CD14-positive monocyte (primary cell): ENCODE data around the gene DIAPH2. TPM values are rescaled to one million over a fixed set of nuclear protein-coding genes. Genes with fewer than 3 reads are reported as not detected.

Experiments used
- DNase-seq, 3 donors: peaks; one replicate each; pipeline ENCODE4 v3.0.0-alpha.2; 2011 to 2022
- H2AFZ ChIP-seq: 2 replicates; pipeline ENCODE4 v1.6.0; 2012; ENCODE audit warnings: mild to moderate bottlenecking, low read depth, low read length, inconsistent platforms; ENCODE audit not compliant: insufficient read depth, poor library complexity, severe bottlenecking
- H3K27ac ChIP-seq, 2 donors: 1 replicate in 1 of 2; 2 replicates in 1 of 2; pipeline ENCODE4 v1.5.1; 2012 to 2013; ENCODE audit warnings: low read length in 2 of 2, control low read depth in 1 of 2, inconsistent platforms in 1 of 2, low read depth in 1 of 2, mild to moderate bottlenecking in 1 of 2
- H3K27me3 ChIP-seq, 2 donors: one replicate each; pipeline versions ENCODE4 v1.6.0 to v1.6.1; 2011 to 2013; ENCODE audit warnings: low read length in 2 of 2; ENCODE audit not compliant: control insufficient read depth in 2 of 2, insufficient read depth in 2 of 2
- H3K36me3 ChIP-seq, 2 donors: replicated peaks in 1 of 2; 1 replicate in 1 of 2; 2 replicates in 1 of 2; pipeline versions ENCODE4 v1.5.1 to v1.6.1; 2012 to 2013; ENCODE audit warnings: low read length in 2 of 2, control low read depth in 1 of 2, inconsistent platforms in 1 of 2, mild to moderate bottlenecking in 1 of 2; ENCODE audit not compliant: insufficient read depth in 2 of 2, control insufficient read depth in 1 of 2
- H3K4me1 ChIP-seq, 2 donors: 1 replicate in 1 of 2; 2 replicates in 1 of 2; pipeline versions ENCODE4 v1.5.1 to v1.6.1; 2012 to 2013; ENCODE audit warnings: low read length in 2 of 2, control low read depth in 1 of 2, inconsistent platforms in 1 of 2, mild to moderate bottlenecking in 1 of 2, moderate library complexity in 1 of 2; ENCODE audit not compliant: insufficient read depth in 2 of 2, control insufficient read depth in 1 of 2
- H3K4me2 ChIP-seq: replicated peaks from 2 replicates; pipeline ENCODE3; 2012; ENCODE audit warnings: low read length, moderate library complexity, mild to moderate bottlenecking; ENCODE audit not compliant: poor library complexity, severe bottlenecking; ENCODE audit errors: extremely low read depth
- H3K4me3 ChIP-seq, 3 experiments: fragments of 200-600 bp in 1 of 3; sonication (generic) in 1 of 3; replicated peaks in 1 of 3; 1 replicate in 2 of 3; 2 replicates in 1 of 3; pipeline ENCODE4 v1.5.1; 2011 to 2013; ENCODE audit warnings: low read length in 3 of 3, mild to moderate bottlenecking in 3 of 3, control low read depth in 2 of 3, low read depth in 2 of 3, inconsistent platforms in 1 of 3, moderate library complexity in 1 of 3
- H3K79me2 ChIP-seq: 2 replicates; pipeline ENCODE4 v1.6.0; 2012; ENCODE audit warnings: mild to moderate bottlenecking, control low read depth, inconsistent platforms, low read length, moderate library complexity; ENCODE audit not compliant: insufficient read depth
- H3K9ac ChIP-seq: 2 replicates; pipeline ENCODE4 v1.6.0; 2017; ENCODE audit warnings: low read length, mild to moderate bottlenecking; ENCODE audit not compliant: insufficient read depth, poor library complexity, severe bottlenecking
- H3K9me3 ChIP-seq, 2 donors: replicated peaks in 1 of 2; 1 replicate in 1 of 2; 2 replicates in 1 of 2; pipeline versions ENCODE4 v1.5.1 to v1.6.1; 2012 to 2013; ENCODE audit warnings: low read length in 2 of 2, control low read depth in 1 of 2; ENCODE audit not compliant: control insufficient read depth in 1 of 2, insufficient read depth in 1 of 2
- H4K20me1 ChIP-seq: 2 replicates; pipeline ENCODE4 v1.6.0; 2012; ENCODE audit warnings: mild to moderate bottlenecking, low read length, control low read depth, moderate library complexity; ENCODE audit not compliant: insufficient read depth
- H3K27ac Mint-ChIP-seq, 7 donors: one replicate each; pipeline ENCODE4 v1.8.0; 2020; ENCODE audit warnings: mild to moderate bottlenecking in 7 of 7, mixed read lengths in 7 of 7, moderate library complexity in 6 of 7, inconsistent platforms in 2 of 7
- H3K27me3 Mint-ChIP-seq, 3 donors: one replicate each; pipeline ENCODE4 v1.8.0; 2021 to 2022; ENCODE audit warnings: low read depth in 3 of 3, mild to moderate bottlenecking in 3 of 3, mixed read lengths in 3 of 3, moderate library complexity in 3 of 3, inconsistent platforms in 1 of 3
- H3K36me3 Mint-ChIP-seq, 2 donors: one replicate each; pipeline ENCODE4 v1.8.0; 2020; ENCODE audit warnings: mixed read lengths in 2 of 2, inconsistent platforms in 1 of 2, mild to moderate bottlenecking in 1 of 2
- H3K4me1 Mint-ChIP-seq: one replicate; pipeline ENCODE4 v1.8.0; 2020; ENCODE audit warnings: mild to moderate bottlenecking, mixed read lengths
- H3K4me3 Mint-ChIP-seq, 2 donors: one replicate each; pipeline ENCODE4 v1.8.0; 2020; ENCODE audit warnings: mild to moderate bottlenecking in 2 of 2, mixed read lengths in 2 of 2, moderate library complexity in 1 of 2
- H3K9me3 Mint-ChIP-seq, 7 donors: one replicate each; pipeline ENCODE4 v1.8.0; 2020 to 2022; ENCODE audit warnings: mixed read lengths in 7 of 7, mild to moderate bottlenecking in 6 of 7, moderate library complexity in 6 of 7, inconsistent platforms in 2 of 7
- CTCF ChIP-seq: fragments of 200-600 bp; IDR thresholded peaks from one replicate; pipeline ENCODE4 v1.8.0; 2022; ENCODE audit warnings: antibody characterized with exemption, mild to moderate bottlenecking
- WGBS: methylation state at CpG from one replicate; pipeline ENCODE4 v1.1.5; 2013; ENCODE audit warnings: missing lambda C conversion rate; ENCODE audit not compliant: insufficient coverage; 5-methylcytosine and 5-hydroxymethylcytosine counted together
- intact Hi-C, 2 donors: fragments of 100-400 bp; cut with micrococcal nuclease; formaldehyde crosslinking; loops; one replicate each; pipeline versions ENCODE4 v1.15.0 to v1.15.1; 2023
- polyA plus RNA-seq, 3 donors: library from polyadenylated mRNA; depleted of rRNA in 1 of 3; unstranded in 2 of 3; stranded (reverse) in 1 of 3; fragments of 300-500 nt in 2 of 3; fragments of >200 nt in 1 of 3; fragmentation: Illumina TruSeq in 2 of 3; gene quantifications; 1 replicate in 2 of 3; 2 replicates in 1 of 3; pipeline ENCODE4 v1.2.3, GENCODE V29; 2012 to 2021

Gene DIAPH2
- polyA plus RNA-seq, 3 donors, result 9.5 to 20.5 (median 11.4) TPM

- no peak overlapping the region for H3K4me3 Mint-ChIP-seq
- peaks cover 0 to 1% (median 0%) of the 10 kb centered on the region in 3 donors for H3K27me3 Mint-ChIP-seq
- intact Hi-C loops, result no loop called here
These were observed 86.8 kb downstream of the DIAPH2 start for GRCh38 chrX:96771486-96771885.

GRCh38 chrX:96774116-96774515 lies 89.5 kb downstream of the DIAPH2 start:
- no peaks in the 10 kb centered on the region for H4K20me1 ChIP-seq

More at GRCh38 chrX:96771486-96771885, 86.8 kb downstream of the DIAPH2 start:
- TF ChIP-seq CTCF, result no peak
- Histone ChIP-seq H3K9me3 (no peaks in the 10 kb centered on the region), H3K27me3 (no peaks in the 10 kb centered on the region), H3K9ac (no peak overlapping the region), H3K27ac (no peak overlapping the region), H2AFZ (no peak overlapping the region), H3K4me2 (no peak overlapping the region), H3K36me3 (no peaks in the 10 kb centered on the region), H3K4me1 (no peaks in the 10 kb centered on the region), H3K4me3 (no peak overlapping the region), H3K79me2 (peaks cover 11% of the 10 kb centered on the region), H4K20me1 (no peaks in the 10 kb centered on the region)
- H3K27ac Mint-ChIP-seq, result no peak overlapping the region
- no peaks in the 10 kb centered on the region for H3K9me3 Mint-ChIP-seq
- no CpG with 5 or more reads among the region's 1 CpG for WGBS
- DNase-seq, result peak; percentile 2 to 56 (median 5)
- peaks cover 10% of the 10 kb centered on the region in 2 donors for H3K36me3 Mint-ChIP-seq
- H3K4me1 Mint-ChIP-seq, result no peaks in the 10 kb centered on the region

More at GRCh38 chrX:96774116-96774515, 89.5 kb downstream of the DIAPH2 start:
- H3K4me2 ChIP-seq, result no peak overlapping the region
- H3K4me3 ChIP-seq, result no peak overlapping the region
- peaks cover 11% of the 10 kb centered on the region for H3K79me2 ChIP-seq
- Mint-ChIP-seq H3K9me3 (no peaks in the 10 kb centered on the region), H3K27ac (no peak overlapping the region), H3K4me1 (no peaks in the 10 kb centered on the region), H3K27me3 (peaks cover 0 to 1% (median 0%) of the 10 kb centered on the region in 3 donors), H3K36me3 (peaks cover 6 to 8% of the 10 kb centered on the region in 2 donors), H3K4me3 (no peak overlapping the region)
- H3K9ac ChIP-seq, result no peak overlapping the region
- no CpG with 5 or more reads among the region's 2 CpGs for WGBS
- no peak overlapping the region for H2AFZ ChIP-seq
- no peaks in the 10 kb centered on the region for H3K4me1 ChIP-seq
- intact Hi-C loops, result no loop called here
- H3K9me3 ChIP-seq, result no peaks in the 10 kb centered on the region
- H3K27ac ChIP-seq, result no peak overlapping the region
- no peaks in the 10 kb centered on the region for H3K36me3 ChIP-seq
- TF ChIP-seq CTCF, result no peak
- DNase-seq, result no peak
- H3K27me3 ChIP-seq, result no peaks in the 10 kb centered on the region
